Fibroblast of lung (primary cell): ENCODE measurements around the gene OSBPL6. TPM values are rescaled to one million over a fixed set of nuclear protein-coding genes. Genes with fewer than 3 reads are reported as not detected.

Source experiments
- DNase-seq, 2 donors: peaks; one replicate each; pipeline versions ENCODE4 v3.0.0 to v3.0.0-alpha.2; 2010; ENCODE audit warnings: low read depth in 2 of 2
- H2AFZ ChIP-seq: 2 replicates; pipeline ENCODE4 v1.5.1; 2012; ENCODE audit warnings: low read length, control low read depth, inconsistent platforms
- H3K27ac ChIP-seq: 2 replicates; pipeline ENCODE4 v1.5.1; 2011; ENCODE audit warnings: low read length, control low read depth; ENCODE audit not compliant: insufficient read depth
- H3K27me3 ChIP-seq: 2 replicates; pipeline ENCODE4 v1.5.1; 2011; ENCODE audit warnings: mild to moderate bottlenecking, low read length; ENCODE audit not compliant: control insufficient read depth, insufficient read depth
- H3K36me3 ChIP-seq: 2 replicates; pipeline ENCODE4 v1.5.1; 2011; ENCODE audit warnings: low read length; ENCODE audit not compliant: control insufficient read depth, insufficient read depth
- H3K4me1 ChIP-seq: 2 replicates; pipeline ENCODE4 v1.5.1; 2011; ENCODE audit warnings: low read length; ENCODE audit not compliant: control insufficient read depth, insufficient read depth; ENCODE audit errors: extremely low read depth
- H3K4me2 ChIP-seq: 2 replicates; pipeline ENCODE4 v1.5.1; 2011; ENCODE audit warnings: low read length, control low read depth; ENCODE audit not compliant: insufficient read depth; ENCODE audit errors: extremely low read depth
- H3K4me3 ChIP-seq, 4 experiments: fragments of 200-600 bp in 1 of 4; sonication (generic) in 1 of 4; replicated peaks in 1 of 4; 2 replicates each; pipeline ENCODE4 v1.5.1; 2011 to 2016; ENCODE audit warnings: low read length in 4 of 4, low read depth in 3 of 4, mild to moderate bottlenecking in 3 of 4, control low read depth in 2 of 4, inconsistent platforms in 1 of 4, mixed read lengths in 1 of 4; ENCODE audit not compliant: insufficient read depth in 1 of 4; ENCODE audit errors: control extremely low read depth in 1 of 4
- H3K79me2 ChIP-seq: 2 replicates; pipeline ENCODE4 v1.5.1; 2012; ENCODE audit warnings: mild to moderate bottlenecking, low read length, inconsistent platforms; ENCODE audit not compliant: control insufficient read depth, insufficient read depth
- H3K9ac ChIP-seq: 2 replicates; pipeline ENCODE4 v1.5.1; 2011; ENCODE audit warnings: mild to moderate bottlenecking, low read length, control low read depth; ENCODE audit not compliant: insufficient read depth
- H3K9me3 ChIP-seq: 2 replicates; pipeline ENCODE4 v1.5.1; 2012; ENCODE audit warnings: low read depth, low read length; ENCODE audit not compliant: control insufficient read depth, insufficient read depth
- H4K20me1 ChIP-seq: 2 replicates; pipeline ENCODE4 v1.5.1; 2011; ENCODE audit warnings: low read length; ENCODE audit not compliant: control insufficient read depth, insufficient read depth; ENCODE audit errors: extremely low read depth
- CTCF ChIP-seq, 2 donors: IDR thresholded peaks in 1 of 2; conservative IDR thresholded peaks in 1 of 2; 1 replicate in 1 of 2; 2 replicates in 1 of 2; pipeline ENCODE4 v1.5.1; 2011 to 2012; ENCODE audit warnings: low read length in 2 of 2, control low read depth in 1 of 2, inconsistent platforms in 1 of 2, low read depth in 1 of 2, mild to moderate bottlenecking in 1 of 2
- EZH2 ChIP-seq: IDR thresholded peaks from 2 replicates; pipeline ENCODE4 v1.5.1; 2012; ENCODE audit warnings: low read length, control low read depth, mild to moderate bottlenecking; ENCODE audit errors: missing control alignments
- polyA plus RNA-seq, 2 donors: library from polyadenylated mRNA; depleted of rRNA in 1 of 2; stranded (reverse) in 1 of 2; unstranded in 1 of 2; fragments of >200 nt; gene quantifications; 2 replicates each; pipeline ENCODE4 v1.2.1, GENCODE V29; 2011 to 2012; ENCODE audit warnings: missing spikeins in 1 of 2
- total RNA-seq: library from RNA; depleted of rRNA; stranded (reverse); fragments of >200 nt; gene quantifications from 2 replicates; pipeline ENCODE4 v1.2.1, GENCODE V29; 2014

Gene OSBPL6
- total and polyA plus RNA-seq, 2 donors (not counting 1 experiment from before 2014, with no cell fraction given): 1.0 to 5.3 TPM

GRCh38 chr2:178159966-178160365 lies 34.3 kb upstream of the OSBPL6 start:
- no peak overlapping the region for H3K27ac ChIP-seq
- no peak overlapping the region for H3K9ac ChIP-seq
- no peaks in the 10 kb centered on the region for H3K36me3 ChIP-seq
- no peaks in the 10 kb centered on the region for H4K20me1 ChIP-seq
- TF ChIP-seq EZH2 (no peak), CTCF (conservative IDR thresholded peaks at IDR 0.05 in 1 of 2, IDR thresholded peaks at IDR 0.05 in 1 of 2; ENCODE audit: low read depth in 1 of 2, low read length in 2 of 2) (no peak)
- no peak overlapping the region for H3K4me2 ChIP-seq
- H3K9me3 ChIP-seq: no peaks in the 10 kb centered on the region
- no peak overlapping the region for H2AFZ ChIP-seq
- no peak for DNase-seq
- no peaks in the 10 kb centered on the region for H3K4me1 ChIP-seq
- H3K27me3 ChIP-seq: no peaks in the 10 kb centered on the region
- no peak overlapping the region for H3K4me3 ChIP-seq
- H3K79me2 ChIP-seq: no peaks in the 10 kb centered on the region

GRCh38 chr2:178160601-178161000 lies 33.7 kb upstream of the OSBPL6 start:
- H3K27ac ChIP-seq: no peak overlapping the region

GRCh38 chr2:178163395-178163794 lies 30.9 kb upstream of the OSBPL6 start:
- no peak for DNase-seq
- Histone ChIP-seq H3K4me1 (no peaks in the 10 kb centered on the region), H2AFZ (peak overlapping the region; percentile 87), H3K27ac (no peak overlapping the region), H3K9me3 (no peaks in the 10 kb centered on the region), H3K79me2 (no peaks in the 10 kb centered on the region), H3K4me2 (peak overlapping the region; percentile 61), H3K4me3 (no peak overlapping the region), H3K27me3 (no peaks in the 10 kb centered on the region), H4K20me1 (no peaks in the 10 kb centered on the region), H3K9ac (no peak overlapping the region), H3K36me3 (no peaks in the 10 kb centered on the region)
- TF ChIP-seq EZH2 (no peak), CTCF (conservative IDR thresholded peaks at IDR 0.05 in 1 of 2, IDR thresholded peaks at IDR 0.05 in 1 of 2; ENCODE audit: low read depth in 1 of 2, low read length in 2 of 2) (no peak)

More at GRCh38 chr2:178160601-178161000, 33.7 kb upstream of the OSBPL6 start:
- Histone ChIP-seq H4K20me1 (no peaks in the 10 kb centered on the region), H3K4me3 (no peak overlapping the region), H3K36me3 (no peaks in the 10 kb centered on the region), H3K27me3 (no peaks in the 10 kb centered on the region), H2AFZ (no peak overlapping the region), H3K9me3 (no peaks in the 10 kb centered on the region), H3K4me2 (no peak overlapping the region), H3K9ac (no peak overlapping the region), H3K4me1 (no peaks in the 10 kb centered on the region), H3K79me2 (no peaks in the 10 kb centered on the region)
- DNase-seq: no peak
- TF ChIP-seq CTCF (conservative IDR thresholded peaks at IDR 0.05 in 1 of 2, IDR thresholded peaks at IDR 0.05 in 1 of 2; ENCODE audit: low read depth in 1 of 2, low read length in 2 of 2) (no peak), EZH2 (no peak)
